SU-DHL-6 (cell line): ENCODE results near the gene DPRX.

Experiments used
- H2AFZ ChIP-seq: fragments of 200-600 bp; sonication (generic); 2 replicates; pipeline ENCODE4 v1.6.1; 2014; ENCODE audit warnings: low read depth, mild to moderate bottlenecking, moderate library complexity, mixed read lengths, antibody characterized with exemption, low read length; ENCODE audit not compliant: severe bottlenecking
- H3F3A ChIP-seq: fragments of 200-600 bp; shearing (Covaris generic); 2 replicates; pipeline ENCODE4 v1.6.0; 2016; ENCODE audit warnings: antibody characterized with exemption, mild to moderate bottlenecking; ENCODE audit not compliant: insufficient read depth
- H3K27ac ChIP-seq: fragments of 200-600 bp; sonication (generic); 2 replicates; pipeline ENCODE4 v1.5.1; 2016; ENCODE audit warnings: low read depth, mild to moderate bottlenecking, low read length, moderate library complexity, mixed read lengths
- H3K27me3 ChIP-seq: fragments of 200-600 bp; sonication (generic), shearing (Covaris generic); 2 replicates; pipeline ENCODE4 v1.6.0; 2014; ENCODE audit warnings: mild to moderate bottlenecking, low read length
- H3K36me3 ChIP-seq: fragments of 200-600 bp; sonication (generic); 2 replicates; pipeline ENCODE4 v1.6.1; 2014; ENCODE audit warnings: mild to moderate bottlenecking, low read length, mixed read lengths
- H3K4me2 ChIP-seq: fragments of 300-600, 200-600 bp; shearing (Covaris generic), sonication (generic); 2 replicates; pipeline ENCODE4 v1.6.0; 2014; ENCODE audit warnings: low read length, low read depth, mild to moderate bottlenecking; ENCODE audit not compliant: poor library complexity, severe bottlenecking
- H3K4me3 ChIP-seq: fragments of 200-600 bp; sonication (generic); 2 replicates; pipeline ENCODE4 v1.5.1; 2014; ENCODE audit warnings: antibody characterized with exemption, low read length, mild to moderate bottlenecking, mixed read lengths; ENCODE audit not compliant: insufficient read depth, poor library complexity, severe bottlenecking
- H3K79me2 ChIP-seq: fragments of 200-600 bp; sonication (generic); 2 replicates; pipeline ENCODE4 v1.6.1; 2014; ENCODE audit warnings: mild to moderate bottlenecking, low read length, moderate library complexity; ENCODE audit not compliant: insufficient read depth
- H3K9ac ChIP-seq: fragments of 200-600 bp; sonication (generic); 2 replicates; pipeline ENCODE4 v1.7.0; 2014; ENCODE audit warnings: mild to moderate bottlenecking, low read length
- H3K9me2 ChIP-seq: fragments of 200-600 bp; sonication (generic); replicated peaks from 2 replicates; pipeline ENCODE4 v1.6.1; 2014; ENCODE audit warnings: low read length; ENCODE audit not compliant: insufficient read depth
- H3K9me3 ChIP-seq: fragments of 200-600 bp; sonication (generic); 2 replicates; pipeline ENCODE4 v1.6.1; 2014; ENCODE audit warnings: low read length, mixed read lengths; ENCODE audit not compliant: insufficient read depth
- H4K20me1 ChIP-seq: fragments of 200-600 bp; sonication (generic); 2 replicates; pipeline ENCODE4 v1.6.1; 2014; ENCODE audit warnings: low read depth, mild to moderate bottlenecking, antibody characterized with exemption, low read length, moderate library complexity, mixed read lengths
- EZH2phosphoT487 ChIP-seq: fragments of 200-600 bp; sonication (generic), shearing (Covaris generic); conservative IDR thresholded peaks from 2 replicates; pipeline ENCODE4 v1.6.1; 2018; ENCODE audit warnings: mild to moderate bottlenecking, antibody characterized with exemption, low read length, moderate library complexity, mixed read lengths
- TF ChIP-seq, protein P1 (sequence below): fragments of 200-600 bp; sonication (generic); IDR thresholded peaks from one replicate; pipeline ENCODE4 v1.5.1; 2017; ENCODE audit warnings: antibody characterized with exemption, mild to moderate bottlenecking, low read length, moderate library complexity; ENCODE audit not compliant: insufficient read depth, poor library complexity, severe bottlenecking

DPRX gene

DNA sequence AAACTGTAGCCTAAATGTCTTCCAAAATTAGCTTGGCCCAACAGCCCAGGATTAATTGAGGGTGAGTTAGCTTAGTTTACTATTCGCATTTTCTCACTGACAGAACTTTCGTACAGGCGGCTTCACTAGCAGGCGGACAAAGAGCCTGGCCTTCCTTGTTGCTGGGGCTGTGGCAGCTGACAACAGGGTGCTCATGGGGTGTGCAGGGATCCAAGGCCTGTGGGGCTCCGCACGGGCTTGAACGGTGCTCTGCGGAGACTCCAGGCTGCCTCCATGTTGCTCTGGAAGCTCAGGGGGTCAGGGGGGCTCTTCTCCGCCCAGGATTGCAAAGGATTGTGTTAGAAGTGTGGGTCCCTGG is 36.3 kb upstream of the DPRX start:
- no peaks in the 10 kb centered on the region for H3K79me2 ChIP-seq
- no peak overlapping the region for H3K9ac ChIP-seq
- no peak overlapping the region for H3K4me2 ChIP-seq
- no peaks in the 10 kb centered on the region for H3K27me3 ChIP-seq
- no peak overlapping the region for H2AFZ ChIP-seq
- H3F3A ChIP-seq, result no peaks in the 10 kb centered on the region
- TF ChIP-seq, protein P1, sequence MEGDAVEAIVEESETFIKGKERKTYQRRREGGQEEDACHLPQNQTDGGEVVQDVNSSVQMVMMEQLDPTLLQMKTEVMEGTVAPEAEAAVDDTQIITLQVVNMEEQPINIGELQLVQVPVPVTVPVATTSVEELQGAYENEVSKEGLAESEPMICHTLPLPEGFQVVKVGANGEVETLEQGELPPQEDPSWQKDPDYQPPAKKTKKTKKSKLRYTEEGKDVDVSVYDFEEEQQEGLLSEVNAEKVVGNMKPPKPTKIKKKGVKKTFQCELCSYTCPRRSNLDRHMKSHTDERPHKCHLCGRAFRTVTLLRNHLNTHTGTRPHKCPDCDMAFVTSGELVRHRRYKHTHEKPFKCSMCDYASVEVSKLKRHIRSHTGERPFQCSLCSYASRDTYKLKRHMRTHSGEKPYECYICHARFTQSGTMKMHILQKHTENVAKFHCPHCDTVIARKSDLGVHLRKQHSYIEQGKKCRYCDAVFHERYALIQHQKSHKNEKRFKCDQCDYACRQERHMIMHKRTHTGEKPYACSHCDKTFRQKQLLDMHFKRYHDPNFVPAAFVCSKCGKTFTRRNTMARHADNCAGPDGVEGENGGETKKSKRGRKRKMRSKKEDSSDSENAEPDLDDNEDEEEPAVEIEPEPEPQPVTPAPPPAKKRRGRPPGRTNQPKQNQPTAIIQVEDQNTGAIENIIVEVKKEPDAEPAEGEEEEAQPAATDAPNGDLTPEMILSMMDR, result no peak
- TF ChIP-seq EZH2phosphoT487, result no peak
- no peaks in the 10 kb centered on the region for H3K9me2 ChIP-seq
- H3K27ac ChIP-seq, result no peak overlapping the region
- H4K20me1 ChIP-seq, result no peaks in the 10 kb centered on the region
- no peaks in the 10 kb centered on the region for H3K9me3 ChIP-seq
- H3K4me3 ChIP-seq, result no peak overlapping the region
- H3K36me3 ChIP-seq, result no peaks in the 10 kb centered on the region

DNA sequence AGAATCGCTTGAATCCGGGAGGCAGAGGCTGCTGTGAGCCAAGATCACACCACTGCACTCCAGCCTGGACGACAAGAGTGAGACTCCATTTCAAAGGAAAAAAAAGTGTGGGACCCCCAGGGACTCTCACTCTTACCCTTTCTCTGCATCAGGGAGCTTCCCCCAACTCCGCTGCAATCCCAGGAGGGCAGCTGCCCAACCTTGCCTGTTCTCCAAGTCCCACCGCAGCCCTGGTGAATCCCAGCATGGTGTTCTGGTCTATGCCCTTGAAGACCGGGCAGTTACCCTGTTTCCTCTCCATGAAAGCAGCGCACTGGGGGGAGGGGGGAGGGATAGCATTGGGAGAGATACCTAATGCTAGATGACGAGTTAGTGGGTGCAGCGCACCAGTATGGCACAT is 35.7 kb upstream of the DPRX start:
- H3K9ac ChIP-seq, result no peak overlapping the region

DNA sequence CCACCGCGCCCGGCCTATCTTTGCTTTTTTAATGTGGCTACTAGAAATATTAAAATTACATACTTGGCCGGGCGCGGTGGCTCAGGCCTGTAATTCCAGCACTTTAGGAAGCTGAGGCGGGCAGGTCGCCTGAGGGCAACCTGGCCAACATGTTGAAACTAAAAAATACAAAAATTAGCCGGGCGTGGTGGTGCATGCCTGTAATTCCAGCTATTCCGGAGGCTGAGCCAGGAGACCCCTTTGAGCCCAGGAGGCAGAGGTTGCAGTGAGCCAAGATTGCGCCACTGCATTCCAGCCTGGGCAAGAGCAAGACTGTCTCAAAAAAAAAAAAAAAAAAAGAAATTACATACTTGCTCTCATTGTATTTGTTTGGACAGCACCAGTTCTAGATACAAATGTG is 34.8 kb upstream of the DPRX start:
- no peak overlapping the region for H3K9ac ChIP-seq
- H3K9me2 ChIP-seq, result no peaks in the 10 kb centered on the region
- no peaks in the 10 kb centered on the region for H3K79me2 ChIP-seq
- H3K27ac ChIP-seq, result no peak overlapping the region
- no peak for TF ChIP-seq EZH2phosphoT487
- TF ChIP-seq, protein P1, result no peak
- no peaks in the 10 kb centered on the region for H3K9me3 ChIP-seq
- H3K36me3 ChIP-seq, result no peaks in the 10 kb centered on the region
- no peaks in the 10 kb centered on the region for H3F3A ChIP-seq
- H4K20me1 ChIP-seq, result no peaks in the 10 kb centered on the region
- no peak overlapping the region for H3K4me3 ChIP-seq
- no peaks in the 10 kb centered on the region for H3K27me3 ChIP-seq
- no peak overlapping the region for H3K4me2 ChIP-seq
- H2AFZ ChIP-seq, result no peak overlapping the region

More for the DNA sequence above, 35.7 kb upstream of the DPRX start:
- TF ChIP-seq EZH2phosphoT487, result no peak
- TF ChIP-seq, protein P1, result no peak
- Histone ChIP-seq H3K36me3 (no peaks in the 10 kb centered on the region), H3K4me3 (no peak overlapping the region), H3K27me3 (no peaks in the 10 kb centered on the region), H3K9me3 (no peaks in the 10 kb centered on the region), H3K9me2 (no peaks in the 10 kb centered on the region), H4K20me1 (no peaks in the 10 kb centered on the region), H3K4me2 (no peak overlapping the region), H2AFZ (no peak overlapping the region), H3F3A (no peaks in the 10 kb centered on the region), H3K27ac (no peak overlapping the region), H3K79me2 (no peaks in the 10 kb centered on the region)

DNA sequence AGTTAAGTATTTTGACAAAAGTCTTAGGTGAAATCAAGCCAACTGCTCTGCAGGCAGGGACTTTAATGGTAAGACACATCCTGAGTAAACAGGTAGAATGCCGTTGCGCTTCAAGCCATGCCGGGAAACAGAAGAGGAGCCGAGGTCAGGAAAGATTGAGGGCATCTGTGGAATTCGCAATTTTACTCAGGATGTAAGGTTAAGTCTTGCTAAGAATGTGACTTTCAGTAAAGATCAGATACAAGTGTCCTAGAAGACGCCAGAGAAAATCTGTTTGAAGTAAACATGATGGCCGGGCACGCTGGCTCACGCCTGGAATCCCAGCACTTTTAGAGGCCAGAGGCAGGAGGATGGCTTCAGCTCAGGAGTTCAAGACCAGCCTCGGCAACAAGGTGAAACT is 33.4 kb upstream of the DPRX start:
- H3F3A ChIP-seq, result no peaks in the 10 kb centered on the region
- H3K27me3 ChIP-seq, result no peaks in the 10 kb centered on the region
- H3K9me3 ChIP-seq, result no peaks in the 10 kb centered on the region
- no peaks in the 10 kb centered on the region for H3K79me2 ChIP-seq
- H2AFZ ChIP-seq, result no peak overlapping the region
- H3K9ac ChIP-seq, result no peak overlapping the region
- H3K4me2 ChIP-seq, result no peak overlapping the region
- no peak for TF ChIP-seq EZH2phosphoT487
- TF ChIP-seq, protein P1, result no peak
- H4K20me1 ChIP-seq, result no peaks in the 10 kb centered on the region
- no peaks in the 10 kb centered on the region for H3K36me3 ChIP-seq
- H3K9me2 ChIP-seq, result no peaks in the 10 kb centered on the region
- H3K4me3 ChIP-seq, result no peak overlapping the region
- H3K27ac ChIP-seq, result no peak overlapping the region
